ENCODE data around the gene NFAM1.

NFAM1 gene

DNA sequence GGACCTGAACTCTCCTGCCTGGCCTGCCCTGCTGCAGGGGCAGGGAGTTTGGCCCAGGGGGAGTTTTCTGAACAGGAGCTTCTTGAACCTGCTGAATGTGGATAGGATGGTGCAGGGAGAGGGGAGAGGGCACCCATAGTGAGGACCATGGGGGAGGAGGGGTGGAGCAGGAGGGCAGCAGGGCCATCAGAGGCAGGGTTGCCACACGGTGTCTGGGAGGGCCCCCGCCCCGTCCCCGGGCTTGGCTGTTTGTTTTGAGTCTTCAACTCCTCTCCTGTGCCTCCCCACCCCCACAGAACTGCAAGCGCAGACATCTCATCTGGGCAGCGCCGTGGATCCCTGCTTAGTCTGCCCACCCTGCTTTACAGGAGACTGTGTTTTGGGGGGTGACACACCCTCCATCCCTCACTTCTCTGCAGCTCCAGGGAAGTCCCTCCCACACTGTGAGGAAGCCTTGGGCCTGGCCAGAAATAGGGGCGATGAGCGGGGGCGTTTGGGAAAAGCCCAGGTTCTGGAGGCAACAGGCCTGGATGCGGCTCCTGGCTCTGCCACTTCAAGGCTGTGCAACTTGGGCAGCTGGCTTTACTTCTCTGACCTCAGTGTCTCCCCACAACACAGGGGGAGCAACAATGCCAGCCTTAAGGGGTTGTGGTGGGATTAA, 14.4 kb downstream of the NFAM1 start:
- FAIRE-seq (no peak), DNase-seq (ENCODE audit: extremely low spot score, insufficient read length, low read depth) (no peak)

DNA sequence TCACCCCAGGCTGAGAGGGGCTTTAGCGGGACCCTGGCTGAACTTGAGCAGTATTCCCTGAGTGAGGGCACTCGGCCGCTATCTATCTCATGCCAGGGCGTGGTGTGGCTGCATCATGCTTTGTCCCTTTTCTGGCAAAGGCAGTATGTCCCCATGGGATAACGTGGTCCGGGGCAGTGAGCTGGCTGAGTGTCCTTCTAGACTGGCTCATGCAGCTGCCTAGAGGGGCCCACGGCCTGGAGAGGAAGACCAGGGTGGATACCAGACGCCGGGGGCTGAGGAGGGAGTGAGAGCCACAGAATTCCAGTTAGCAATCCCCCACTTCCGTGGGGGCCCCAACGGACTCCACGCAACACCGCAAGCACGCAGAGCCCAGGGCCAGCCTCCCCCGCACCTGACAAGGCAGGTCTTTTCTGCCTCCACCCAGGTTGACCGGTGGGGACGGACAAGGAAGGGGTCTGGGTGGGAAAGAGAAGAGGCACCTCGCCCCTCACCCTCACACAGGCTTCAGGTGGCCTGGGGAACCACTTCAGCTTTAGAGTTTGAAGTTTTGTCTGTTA, 15.5 kb downstream of the NFAM1 start:
- FAIRE-seq = no peak
- DNase-seq (ENCODE audit: extremely low spot score, insufficient read length, low read depth) = no peak

- FAIRE-seq (no peak), DNase-seq (ENCODE audit: extremely low spot score, insufficient read length, low read depth) (no peak)
Measured at GRCh38 chr22:42414565-42415303, 17.5 kb downstream of the NFAM1 start.

DNA sequence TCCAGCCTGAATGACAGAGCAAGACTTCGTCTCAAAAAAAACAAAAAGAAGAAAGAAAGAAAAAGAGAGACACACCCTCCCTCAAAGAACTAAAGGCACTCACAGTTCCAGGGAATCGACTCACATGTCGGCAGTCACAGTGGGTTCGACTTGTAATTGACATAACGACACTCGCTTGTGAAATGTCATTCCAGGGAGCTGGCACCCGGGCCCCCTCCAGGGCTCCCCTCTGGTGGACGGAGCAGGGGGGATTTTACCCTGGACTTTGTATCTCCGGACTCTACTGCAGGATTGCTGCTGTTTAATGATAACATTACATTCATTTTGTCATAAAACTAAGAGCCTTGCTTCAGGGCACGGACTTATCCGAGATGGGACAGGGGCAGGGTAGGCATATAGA, 18.2 kb downstream of the NFAM1 start:
- FAIRE-seq (no peak), DNase-seq (ENCODE audit: extremely low spot score, insufficient read length, low read depth) (no peak)

GRCh38 chr22:42412744-42413333, 19.4 kb downstream of the NFAM1 start:
- FAIRE-seq (no peak), DNase-seq (ENCODE audit: extremely low spot score, insufficient read length, low read depth) (no peak)

DNA sequence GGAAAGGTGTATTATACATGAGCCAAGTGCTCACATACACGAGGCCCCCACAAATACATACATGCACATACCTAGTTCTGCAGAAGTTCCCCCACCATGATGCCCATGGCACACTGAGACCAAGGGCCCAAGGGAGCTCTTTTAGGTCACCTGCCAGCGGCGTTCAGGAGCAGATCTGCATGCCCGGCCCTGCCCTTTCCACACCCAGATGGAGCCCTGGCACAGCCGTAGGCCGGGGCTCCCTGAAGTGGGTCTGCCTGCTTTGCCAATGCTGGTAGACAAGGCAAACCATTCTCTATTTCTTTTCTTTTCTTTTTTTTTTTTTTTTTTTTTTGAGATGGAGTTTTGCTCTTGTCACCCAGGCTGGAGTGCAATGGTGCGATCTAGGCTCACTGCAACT, 21.5 kb downstream of the NFAM1 start:
- no peak for FAIRE-seq
- DNase-seq (ENCODE audit: extremely low spot score, insufficient read length, low read depth) = no peak

DNA sequence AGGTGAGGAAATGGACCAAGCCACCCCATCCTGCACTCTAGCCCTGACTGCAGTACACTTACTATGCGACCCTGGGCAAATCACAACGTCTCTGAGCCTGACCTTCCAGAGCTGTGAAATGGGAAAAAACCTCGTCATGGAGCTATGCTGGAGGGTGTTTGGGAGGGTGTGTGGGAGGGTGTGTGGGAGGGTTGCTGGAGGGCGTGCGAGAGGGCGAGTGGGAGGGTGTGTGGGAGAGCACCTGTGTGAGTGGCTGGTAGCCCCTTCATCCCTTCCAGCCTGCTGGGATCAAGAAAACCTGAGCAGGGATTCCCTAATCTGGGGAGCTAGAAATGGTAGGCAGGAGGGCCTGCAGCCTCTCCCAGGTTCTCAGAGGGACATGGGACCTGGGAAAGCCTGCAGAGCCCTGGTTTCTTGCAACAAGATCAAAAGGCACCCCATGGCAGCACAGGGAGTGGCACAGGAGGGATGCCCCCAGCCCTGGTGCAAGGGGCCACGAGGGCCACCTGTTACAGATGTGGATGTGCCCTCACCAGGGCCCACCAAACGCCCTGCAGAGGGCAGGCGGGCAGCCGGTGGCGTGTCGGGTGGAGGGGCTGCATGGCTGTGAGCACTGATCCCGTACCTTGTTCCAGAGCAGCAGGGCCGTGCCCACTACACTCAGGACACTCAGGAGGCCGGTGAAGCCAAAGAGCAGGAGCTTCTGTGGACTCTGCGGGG, 23.2 kb downstream of the NFAM1 start:
- DNase-seq (ENCODE audit: extremely low spot score, insufficient read length, low read depth) = no peak

GRCh38 chr22:42408276-42408675, 23.9 kb downstream of the NFAM1 start:
- FAIRE-seq = no peak
- DNase-seq (ENCODE audit: extremely low spot score, insufficient read length, low read depth) = no peak

More for the DNA sequence above, 23.2 kb downstream of the NFAM1 start:
- no peak for FAIRE-seq

DNA sequence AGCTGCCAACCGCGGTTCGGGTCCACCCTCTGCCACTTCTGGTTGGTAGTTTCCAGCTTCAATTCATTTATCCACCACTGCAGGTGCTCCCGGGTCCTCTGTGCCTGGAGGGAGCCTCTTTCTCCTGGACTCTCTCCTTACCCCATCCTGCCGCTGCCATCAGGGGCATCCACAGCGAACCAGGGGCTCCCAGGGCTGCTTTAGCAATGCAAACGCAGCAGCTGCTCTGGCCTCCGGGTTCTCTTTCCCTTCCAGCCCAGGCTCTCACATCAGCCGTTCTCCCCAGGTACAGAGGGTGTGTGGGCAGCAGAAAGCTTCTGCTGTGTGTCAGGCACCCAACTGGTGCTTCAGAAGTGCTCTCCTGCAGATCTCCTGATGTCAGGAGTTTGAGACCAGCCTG, 27.9 kb downstream of the NFAM1 start:
- DNase-seq (ENCODE audit: extremely low spot score, insufficient read length, low read depth) (no peak), FAIRE-seq (no peak)

DNA sequence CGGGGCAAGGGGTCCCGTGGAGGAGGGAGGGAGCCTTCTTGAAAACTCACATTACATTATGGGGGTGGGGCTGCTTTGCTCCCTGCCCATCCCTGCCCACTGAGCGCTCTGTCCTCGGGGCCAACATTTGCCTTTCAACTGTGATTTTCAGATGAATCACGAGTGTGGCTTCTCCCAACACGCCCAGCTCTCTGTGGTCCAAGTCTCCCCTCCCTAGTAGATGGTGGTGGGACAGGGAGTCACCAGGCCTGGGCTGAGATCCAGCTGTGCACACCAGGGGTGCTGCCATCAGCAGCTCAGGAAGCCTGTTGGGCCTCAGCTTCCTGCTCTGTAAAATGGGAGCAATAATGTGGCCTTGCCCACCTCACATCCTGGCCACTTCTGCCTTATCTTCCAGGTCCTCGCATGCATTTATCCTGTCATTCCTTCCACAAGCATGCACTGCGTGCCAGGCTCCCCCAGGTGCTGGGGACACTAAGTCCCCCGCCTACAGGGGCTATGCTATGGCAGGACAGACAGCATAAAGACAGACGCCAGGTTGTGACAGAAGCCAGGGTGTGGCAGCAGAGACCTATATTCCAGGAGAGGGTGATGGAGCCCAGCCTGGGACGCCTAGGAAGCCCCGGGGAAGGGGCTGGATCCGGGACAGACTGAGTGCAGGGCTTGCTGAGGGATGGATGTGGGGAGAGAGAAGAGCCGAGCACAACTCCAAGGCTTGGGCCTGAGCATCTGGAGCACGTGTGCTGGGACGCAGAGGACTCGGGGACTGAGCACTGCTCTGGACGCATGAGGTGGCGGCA, 30.5 kb downstream of the NFAM1 start:
- FAIRE-seq (no peak), DNase-seq (ENCODE audit: extremely low spot score, insufficient read length, low read depth) (no peak)

- no peak for FAIRE-seq
- DNase-seq (ENCODE audit: extremely low spot score, insufficient read length, low read depth) = no peak
Measured at GRCh38 chr22:42400811-42401534, 31.2 kb downstream of the NFAM1 start.

- FAIRE-seq = no peak
- DNase-seq (ENCODE audit: extremely low spot score, insufficient read length, low read depth) = no peak
Measured at GRCh38 chr22:42399315-42400271, 32.6 kb downstream of the NFAM1 start.

DNA sequence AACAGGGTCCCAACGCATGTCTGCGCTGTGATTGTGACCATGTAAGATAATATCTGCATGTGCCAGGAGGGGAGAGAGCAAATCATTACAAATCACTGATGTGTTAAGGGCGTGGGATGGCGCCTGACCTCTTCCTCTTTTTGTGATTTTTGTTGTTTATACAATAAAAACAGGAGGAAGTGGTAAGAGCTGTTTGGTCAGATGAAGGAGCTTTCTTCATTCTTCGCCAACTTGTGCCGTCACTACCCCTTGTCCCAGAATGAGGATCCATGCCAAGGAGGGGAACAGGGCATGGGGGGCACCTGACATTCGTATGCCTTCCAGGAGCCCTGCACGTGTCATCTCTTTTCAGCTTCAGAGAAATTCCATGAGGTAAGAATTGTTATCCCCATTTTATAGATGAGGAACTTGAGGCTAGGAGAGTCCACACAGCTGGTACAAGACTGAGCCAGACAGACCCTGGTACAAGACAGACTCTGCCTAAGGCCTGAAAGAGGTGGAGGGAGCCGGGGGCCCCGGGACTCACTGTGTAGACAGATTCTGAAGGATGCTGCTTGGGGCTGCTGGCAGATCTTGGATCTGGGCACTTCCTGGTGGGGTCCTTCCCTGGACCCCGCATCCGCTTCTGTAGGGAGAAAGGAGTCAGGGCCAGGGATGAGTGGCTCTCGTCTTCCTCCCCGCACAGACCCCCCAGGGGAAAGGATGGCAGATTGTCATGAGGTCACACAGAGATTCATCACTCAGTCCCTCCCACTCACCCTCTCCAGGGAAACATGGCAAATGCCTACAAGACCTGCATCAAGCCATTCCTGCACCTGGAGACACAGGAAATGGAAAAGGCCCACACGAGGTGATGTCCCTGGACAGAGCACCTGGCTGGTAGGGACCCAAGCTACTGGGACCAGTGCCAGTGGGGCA, 34.6 kb downstream of the NFAM1 start:
- peak; percentile 56 for DNase-seq (ENCODE audit: extremely low spot score, insufficient read length, low read depth)
- peak; percentile 90 for FAIRE-seq

- DNase-seq (ENCODE audit: extremely low spot score, insufficient read length, low read depth) (peak; percentile 25), FAIRE-seq (peak; percentile 60)
Measured at GRCh38 chr22:42396621-42397331, 35.4 kb downstream of the NFAM1 start.

DNA sequence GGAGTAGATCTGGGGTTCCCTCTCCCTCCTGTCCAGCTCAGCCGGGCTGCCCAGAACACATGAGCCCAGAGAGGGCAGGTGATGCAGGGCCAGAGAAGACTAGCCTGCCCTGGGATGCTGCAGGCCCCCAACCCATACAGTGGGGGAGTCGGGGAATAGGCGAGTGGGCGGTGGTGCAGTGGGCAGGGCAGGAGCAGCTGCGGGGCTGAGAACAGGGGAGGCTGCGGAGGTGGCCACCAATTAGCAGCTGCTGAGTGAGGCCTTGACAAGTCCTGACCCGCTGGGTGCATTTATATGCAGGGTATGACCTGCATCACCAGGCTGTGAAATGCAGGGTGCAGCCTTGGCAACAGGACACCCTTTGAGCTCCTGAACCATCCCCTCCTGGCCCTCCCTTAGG, 43.1 kb downstream of the NFAM1 start:
- DNase-seq (ENCODE audit: extremely low spot score, insufficient read length, low read depth) = no peak
- no peak for FAIRE-seq

- no peak for DNase-seq (ENCODE audit: extremely low spot score, insufficient read length, low read depth)
- no peak for FAIRE-seq
Measured at GRCh38 chr22:42388130-42388797, 43.9 kb downstream of the NFAM1 start.
